ENCODE data around the gene FRMD5. TPM values are rescaled to one million over a fixed set of nuclear protein-coding genes. Genes with fewer than 3 reads are reported as not detected.

The FRMD5 gene
- total RNA-seq, 2 experiments from 2014 or later = not detected

DNA sequence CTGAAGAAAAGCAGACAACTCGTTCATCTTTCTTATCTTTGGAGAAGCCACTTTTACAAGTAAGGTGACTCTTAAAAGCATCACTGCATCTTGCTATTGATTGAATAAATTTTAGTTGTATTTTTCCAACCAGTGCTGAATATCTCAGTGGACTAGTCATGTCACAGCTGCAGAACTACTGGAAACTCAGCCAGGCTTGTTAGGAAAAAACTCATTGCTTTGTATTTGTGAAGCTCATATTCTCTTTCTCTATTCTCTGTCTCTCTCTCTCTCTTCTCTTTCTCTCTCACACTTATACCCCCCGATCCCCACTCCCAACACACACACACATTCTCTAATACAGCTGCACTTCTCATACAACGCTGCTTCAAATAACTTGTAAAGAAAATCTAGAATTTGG lies 264.0 kb downstream of the FRMD5 start:
- H3K4me1 Mint-ChIP-seq = no peaks in the 10 kb centered on the region
- no peak overlapping the region for H3K4me3 Mint-ChIP-seq
- peaks cover 7% of the 10 kb centered on the region for H3K27me3 Mint-ChIP-seq
- ChIA-PET CTCF (no interaction called here), POLR2A (no interaction called here)
- no peak overlapping the region for H3K27ac Mint-ChIP-seq
- H3K9me3 Mint-ChIP-seq = no peaks in the 10 kb centered on the region
- DNase-seq = no peak
- H3K36me3 Mint-ChIP-seq (ENCODE audit: low read depth) = no peaks in the 10 kb centered on the region

DNA sequence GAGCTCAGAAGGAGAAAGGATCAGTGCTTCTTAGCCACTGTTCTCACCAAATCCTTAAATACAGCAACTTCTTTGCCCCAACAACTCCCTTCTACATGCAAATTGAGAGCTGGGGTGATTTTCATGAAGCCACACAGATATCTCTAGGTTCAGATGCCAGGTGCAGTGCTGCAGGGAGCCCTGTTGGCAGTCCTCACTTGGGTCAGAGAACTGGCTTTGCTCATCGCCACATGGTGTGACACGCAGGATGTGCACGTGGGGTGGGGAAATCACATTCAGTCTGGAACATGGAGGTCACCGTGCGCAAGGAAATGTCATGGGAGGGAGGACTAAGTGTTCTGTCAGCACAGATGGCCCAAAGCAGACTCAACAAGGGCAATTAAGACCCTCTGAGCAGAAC lies 264.5 kb downstream of the FRMD5 start:
- Mint-ChIP-seq H3K36me3 (ENCODE audit: low read depth) (no peaks in the 10 kb centered on the region), H3K9me3 (no peaks in the 10 kb centered on the region), H3K27ac (no peak overlapping the region), H3K4me3 (no peak overlapping the region), H3K4me1 (no peaks in the 10 kb centered on the region), H3K27me3 (peaks cover 7% of the 10 kb centered on the region)
- CTCF ChIA-PET = no interaction called here
- POLR2A ChIA-PET = no interaction called here
- no peak for DNase-seq

DNA sequence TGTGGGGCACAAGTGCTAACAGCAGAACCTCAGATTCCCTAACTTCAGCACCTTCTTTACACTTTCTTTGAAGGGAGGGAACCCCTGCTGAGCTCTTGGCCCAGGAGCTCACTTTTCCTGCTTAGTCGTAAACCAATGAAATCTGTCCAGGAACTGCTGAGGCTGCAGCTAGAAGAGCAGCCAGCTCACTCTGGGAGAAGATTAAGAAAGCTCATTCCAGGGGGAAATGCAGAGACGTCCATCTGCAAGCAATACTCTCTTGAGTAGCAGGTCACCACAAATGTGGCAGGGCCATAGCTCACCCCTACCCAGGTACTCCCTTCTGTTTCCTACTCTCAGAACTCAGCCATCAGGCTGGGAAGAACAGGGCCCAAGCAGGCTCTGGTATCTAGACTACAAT lies 265.0 kb downstream of the FRMD5 start:
- ChIA-PET CTCF (no interaction called here), POLR2A (no interaction called here)
- peaks cover 7% of the 10 kb centered on the region for H3K27me3 Mint-ChIP-seq
- no peak overlapping the region for H3K4me3 Mint-ChIP-seq
- H3K9me3 Mint-ChIP-seq = no peaks in the 10 kb centered on the region
- no peak for DNase-seq
- H3K4me1 Mint-ChIP-seq = no peaks in the 10 kb centered on the region
- H3K27ac Mint-ChIP-seq = no peak overlapping the region
- no peaks in the 10 kb centered on the region for H3K36me3 Mint-ChIP-seq (ENCODE audit: low read depth)

DNA sequence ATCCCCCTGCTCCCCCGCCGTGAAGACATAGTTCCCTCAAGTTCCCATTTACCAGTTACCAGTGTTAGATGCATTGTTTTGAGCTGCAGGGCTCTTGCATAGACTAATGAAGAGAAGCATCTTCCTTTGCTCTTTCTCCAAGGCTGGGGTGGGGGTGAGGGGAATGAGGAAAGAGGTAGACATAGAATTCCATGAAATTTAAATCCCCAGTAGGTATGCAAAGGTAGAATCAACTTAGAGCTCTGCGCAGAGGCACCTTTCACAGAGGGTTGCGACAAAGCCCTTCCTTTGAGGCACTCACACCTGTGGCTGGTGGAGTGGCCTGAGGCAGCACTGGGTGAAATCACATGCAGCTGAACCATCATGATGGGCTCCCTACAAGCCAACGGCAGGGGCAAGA lies 266.9 kb downstream of the FRMD5 start:
- Mint-ChIP-seq H3K27me3 (peaks cover 4% of the 10 kb centered on the region), H3K27ac (no peak overlapping the region), H3K4me3 (no peak overlapping the region), H3K36me3 (ENCODE audit: low read depth) (no peaks in the 10 kb centered on the region), H3K4me1 (no peaks in the 10 kb centered on the region), H3K9me3 (no peaks in the 10 kb centered on the region)
- ChIA-PET CTCF (interaction anchor here (0.6 kb wide), 1 partner anchor 99 kb away, joined by 4 read pairs; no protein-coding TSS in a partner anchor), POLR2A (no interaction called here)
- DNase-seq = no peak

DNA sequence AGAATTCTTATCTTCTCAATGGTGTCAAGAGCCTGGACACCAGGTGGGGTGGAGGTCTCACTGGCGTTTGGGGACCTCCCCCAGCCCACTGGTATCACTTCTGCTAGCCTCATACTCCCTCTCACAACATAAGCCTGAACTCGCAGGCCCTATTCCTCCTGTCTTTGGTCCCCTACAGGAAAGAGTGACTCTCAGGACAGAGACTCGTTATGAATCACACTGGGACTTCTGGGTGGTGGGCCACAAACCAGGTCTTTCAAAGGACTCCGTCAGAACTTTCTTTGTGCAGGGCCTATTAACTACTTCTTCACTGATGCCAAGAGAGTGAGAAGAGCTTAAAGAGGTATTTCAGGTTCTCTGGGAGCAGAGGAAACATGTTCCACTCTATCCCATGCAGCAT lies 267.9 kb downstream of the FRMD5 start:
- CTCF ChIA-PET = no interaction called here

DNA sequence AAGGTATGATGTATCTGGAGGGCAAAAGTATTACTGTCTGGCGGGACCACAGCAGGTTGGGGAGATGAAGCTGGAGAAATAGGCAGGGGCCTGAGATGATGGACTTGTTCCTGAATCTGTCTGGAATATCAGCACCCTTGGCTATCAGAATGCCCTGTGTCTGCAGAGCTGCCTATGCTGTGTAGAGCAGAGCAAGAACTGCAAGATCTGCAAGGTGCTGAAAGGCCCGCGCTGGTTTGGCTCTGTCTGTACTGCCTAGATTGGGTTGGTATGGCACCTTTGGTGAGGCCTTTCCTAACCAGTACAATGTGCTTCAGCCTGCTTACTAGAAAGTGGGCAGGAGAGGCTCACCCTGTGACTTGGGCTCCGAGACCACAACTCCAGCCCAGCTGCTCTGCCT lies 271.5 kb downstream of the FRMD5 start:
- POLR2A ChIA-PET = no interaction called here
- no peak for DNase-seq
- H3K4me3 Mint-ChIP-seq = no peak overlapping the region
- H3K9me3 Mint-ChIP-seq = no peaks in the 10 kb centered on the region
- no peak overlapping the region for H3K27ac Mint-ChIP-seq
- no peaks in the 10 kb centered on the region for H3K4me1 Mint-ChIP-seq
- CTCF ChIA-PET = no interaction called here
- peaks cover under 1% of the 10 kb centered on the region for H3K27me3 Mint-ChIP-seq
- H3K36me3 Mint-ChIP-seq (ENCODE audit: low read depth) = no peaks in the 10 kb centered on the region

More for the DNA sequence above, 267.9 kb downstream of the FRMD5 start:
- peaks cover 4% of the 10 kb centered on the region for H3K27me3 Mint-ChIP-seq
- H3K36me3 Mint-ChIP-seq (ENCODE audit: low read depth) = no peaks in the 10 kb centered on the region
- DNase-seq = no peak
- no peaks in the 10 kb centered on the region for H3K4me1 Mint-ChIP-seq
- H3K27ac Mint-ChIP-seq = no peak overlapping the region
- no peak overlapping the region for H3K4me3 Mint-ChIP-seq
- no peaks in the 10 kb centered on the region for H3K9me3 Mint-ChIP-seq
- POLR2A ChIA-PET = no interaction called here

DNA sequence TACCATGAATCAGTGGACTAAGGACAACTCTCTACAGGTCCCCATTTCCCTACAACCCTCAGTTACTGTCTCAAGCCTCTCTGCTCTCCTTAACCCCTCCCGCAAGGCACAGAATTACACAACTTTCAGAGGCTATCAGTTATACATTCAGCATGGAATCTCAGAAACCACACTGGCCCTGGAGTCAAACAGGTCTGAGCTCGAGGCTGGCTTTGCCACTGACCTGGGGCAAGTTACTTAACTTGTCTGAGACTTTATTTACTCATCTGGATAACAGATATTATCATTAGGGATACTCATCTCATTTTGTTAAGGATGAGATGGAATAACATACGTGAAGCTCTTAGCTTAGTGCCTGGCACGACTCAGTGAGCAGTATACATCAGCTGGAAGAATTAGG lies 273.1 kb downstream of the FRMD5 start:
- Mint-ChIP-seq H3K4me3 (no peak overlapping the region), H3K9me3 (no peaks in the 10 kb centered on the region), H3K27me3 (no peaks in the 10 kb centered on the region), H3K27ac (no peak overlapping the region), H3K4me1 (no peaks in the 10 kb centered on the region), H3K36me3 (ENCODE audit: low read depth) (no peaks in the 10 kb centered on the region)
- DNase-seq = no peak
- CTCF ChIA-PET = no interaction called here
- POLR2A ChIA-PET = no interaction called here

DNA sequence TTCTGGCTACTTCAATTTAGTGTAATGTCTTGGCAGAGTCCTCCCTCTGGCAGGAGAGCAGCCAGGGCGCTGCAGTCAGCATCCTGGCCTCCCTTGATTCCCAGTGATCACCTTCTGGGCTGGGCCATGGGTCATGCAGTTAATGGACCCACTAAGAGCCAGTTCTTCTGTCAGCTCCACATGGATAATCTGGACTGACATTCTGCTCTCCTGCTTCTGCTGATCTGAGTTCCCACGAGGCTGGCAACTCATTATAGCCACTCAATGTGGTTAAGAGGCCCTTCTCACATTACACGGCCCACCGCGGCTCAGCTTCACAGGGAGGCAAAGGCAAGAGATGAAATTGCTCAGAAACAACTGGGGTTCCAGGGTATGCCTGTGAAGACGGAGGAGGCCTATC lies 274.3 kb downstream of the FRMD5 start:
- Mint-ChIP-seq H3K4me3 (no peak overlapping the region), H3K4me1 (no peaks in the 10 kb centered on the region), H3K36me3 (ENCODE audit: low read depth) (no peaks in the 10 kb centered on the region), H3K27ac (no peak overlapping the region), H3K9me3 (no peaks in the 10 kb centered on the region), H3K27me3 (no peaks in the 10 kb centered on the region)
- POLR2A ChIA-PET = no interaction called here
- CTCF ChIA-PET = no interaction called here
- DNase-seq = no peak

DNA sequence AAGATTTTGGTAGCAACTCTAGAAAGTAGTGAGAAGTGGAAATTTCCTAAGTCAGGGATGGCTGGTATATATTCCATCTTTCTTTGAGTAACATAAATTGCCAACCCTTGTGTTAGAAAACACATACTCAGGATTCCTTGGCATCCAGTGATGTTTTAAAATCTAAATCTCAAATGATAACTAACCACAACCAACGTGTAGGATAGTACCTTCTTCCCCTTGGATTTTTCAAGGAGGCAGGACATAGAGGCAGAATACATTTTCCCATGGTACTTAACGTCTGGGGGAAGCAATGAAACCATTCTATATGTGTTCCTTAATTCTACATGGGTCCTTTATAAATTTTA lies 274.8 kb downstream of the FRMD5 start:
- no peak for DNase-seq
- Mint-ChIP-seq H3K4me1 (no peaks in the 10 kb centered on the region), H3K4me3 (no peak overlapping the region), H3K27ac (no peak overlapping the region), H3K27me3 (no peaks in the 10 kb centered on the region), H3K9me3 (no peaks in the 10 kb centered on the region), H3K36me3 (ENCODE audit: low read depth) (no peaks in the 10 kb centered on the region)
- ChIA-PET POLR2A (no interaction called here), CTCF (no interaction called here)

DNA sequence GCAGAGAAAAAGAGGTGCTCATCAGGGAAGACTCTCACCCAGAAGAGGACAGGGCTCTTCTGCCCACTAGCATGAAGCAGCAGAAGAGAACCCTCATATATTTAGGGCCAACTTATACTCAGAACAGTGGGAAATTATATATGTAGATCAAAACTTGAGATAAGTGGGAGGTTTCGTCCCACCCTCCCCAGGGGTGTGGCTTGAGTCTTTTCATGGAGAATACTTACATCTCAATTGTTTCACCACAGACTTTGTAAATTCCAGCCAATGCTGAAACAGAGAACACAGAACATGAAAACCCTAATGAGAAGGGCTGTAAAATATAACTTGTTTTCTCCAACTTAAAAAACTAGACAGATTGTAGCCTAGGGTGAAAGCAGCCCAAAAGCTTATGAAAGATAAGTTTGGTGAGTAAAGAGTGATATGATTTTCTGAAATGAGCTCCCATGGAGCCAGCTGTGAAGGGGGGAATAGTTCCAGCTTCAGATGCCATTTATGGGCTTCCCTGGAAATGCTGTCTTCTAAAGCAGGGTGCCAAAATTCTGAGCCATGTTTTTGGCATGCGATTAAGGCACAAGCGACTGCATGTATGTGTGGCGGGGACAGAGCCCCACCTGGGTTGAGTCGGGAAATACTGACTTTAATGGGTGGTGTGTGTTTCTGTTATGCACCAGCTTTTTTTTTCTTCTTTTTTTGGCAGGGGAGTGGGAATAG lies 275.4 kb downstream of the FRMD5 start:
- Mint-ChIP-seq H3K4me3 (no peak overlapping the region), H3K9me3 (no peaks in the 10 kb centered on the region), H3K36me3 (ENCODE audit: low read depth) (no peaks in the 10 kb centered on the region), H3K4me1 (no peaks in the 10 kb centered on the region), H3K27ac (no peak overlapping the region), H3K27me3 (no peaks in the 10 kb centered on the region)
- no peak for DNase-seq
- CTCF ChIA-PET = no interaction called here
- POLR2A ChIA-PET = no interaction called here

DNA sequence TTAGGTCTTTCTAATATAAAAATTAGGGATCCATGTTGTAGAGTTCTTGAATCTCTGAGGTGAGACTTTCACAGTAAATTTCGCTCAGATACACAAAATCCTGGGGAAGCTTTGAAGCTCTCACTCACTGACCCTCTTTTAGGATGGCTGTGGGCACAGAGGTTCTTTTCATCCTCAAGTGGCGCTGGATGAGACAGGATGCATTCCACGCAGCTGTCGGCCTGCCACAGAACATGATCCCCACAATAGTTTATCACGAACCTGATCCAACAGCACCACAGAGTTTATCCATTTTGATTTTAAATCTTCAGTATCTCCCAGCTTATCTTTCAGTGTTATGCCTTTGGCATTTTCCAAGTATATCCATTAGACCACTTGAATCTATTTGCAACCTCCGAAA lies 276.4 kb downstream of the FRMD5 start:
- DNase-seq = no peak
- Mint-ChIP-seq H3K4me3 (no peak overlapping the region), H3K4me1 (no peaks in the 10 kb centered on the region), H3K36me3 (ENCODE audit: low read depth) (no peaks in the 10 kb centered on the region), H3K9me3 (no peaks in the 10 kb centered on the region), H3K27me3 (no peaks in the 10 kb centered on the region), H3K27ac (no peak overlapping the region)
- CTCF ChIA-PET = no interaction called here
- POLR2A ChIA-PET = no interaction called here

DNA sequence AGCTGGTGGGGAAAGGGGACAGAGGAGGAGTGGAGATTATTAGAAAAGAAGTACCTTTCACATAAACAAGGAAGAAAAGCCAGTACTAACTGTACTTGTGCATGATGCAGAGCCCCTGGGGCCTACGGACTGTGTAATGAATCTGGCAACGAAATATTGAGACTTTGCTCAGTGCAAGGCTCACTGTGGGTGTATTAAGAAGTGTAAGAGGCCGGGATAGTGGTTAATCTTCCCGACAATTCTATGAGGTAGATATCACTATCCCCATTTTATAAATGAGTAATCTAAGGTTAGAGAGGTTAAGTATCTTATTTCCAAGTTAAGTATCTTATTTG lies 278.8 kb downstream of the FRMD5 start:
- CTCF ChIA-PET = no interaction called here
- Mint-ChIP-seq H3K4me3 (no peak overlapping the region), H3K9me3 (no peaks in the 10 kb centered on the region), H3K27ac (no peak overlapping the region), H3K36me3 (ENCODE audit: low read depth) (no peaks in the 10 kb centered on the region), H3K27me3 (no peaks in the 10 kb centered on the region), H3K4me1 (no peaks in the 10 kb centered on the region)
- no peak for DNase-seq
- POLR2A ChIA-PET = no interaction called here

DNA sequence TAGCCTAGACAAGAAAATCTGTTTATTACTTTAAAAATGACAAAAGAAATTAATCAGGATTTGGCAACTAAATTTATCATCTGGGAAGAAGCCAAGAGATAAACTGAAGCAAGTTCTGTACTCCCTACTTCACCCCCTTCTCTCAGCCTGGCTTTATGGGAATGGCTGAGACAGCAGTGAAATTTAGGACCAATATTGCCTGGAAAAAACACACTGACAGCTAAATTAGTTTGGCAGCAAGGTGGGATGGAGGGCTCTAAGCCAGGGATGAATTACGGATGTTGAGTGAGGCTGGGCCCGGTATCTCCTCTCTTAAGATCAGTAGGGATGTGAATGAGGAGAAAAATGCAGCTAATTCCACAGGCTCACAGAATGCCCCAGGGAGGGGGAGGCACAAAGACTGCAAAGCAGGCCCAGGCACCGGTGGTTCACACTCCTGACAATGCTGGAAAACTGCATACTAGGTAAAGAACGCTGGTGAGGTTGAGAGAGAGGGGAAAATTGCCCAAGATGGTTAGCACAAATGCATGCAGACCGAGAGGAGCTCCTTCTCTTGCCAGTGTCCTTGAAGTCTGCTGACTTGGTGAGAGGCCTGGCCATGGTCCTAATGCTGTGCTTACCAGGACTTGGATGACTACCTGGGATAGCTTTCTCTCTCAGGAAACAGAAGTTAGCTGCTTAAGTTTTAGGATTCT lies 279.3 kb downstream of the FRMD5 start:
- CTCF ChIA-PET = no interaction called here
- no peak overlapping the region for H3K27ac Mint-ChIP-seq
- H3K4me3 Mint-ChIP-seq = no peak overlapping the region
- H3K9me3 Mint-ChIP-seq = no peaks in the 10 kb centered on the region
- DNase-seq = no peak
- H3K36me3 Mint-ChIP-seq (ENCODE audit: low read depth) = no peaks in the 10 kb centered on the region
- H3K4me1 Mint-ChIP-seq = no peaks in the 10 kb centered on the region
- no peaks in the 10 kb centered on the region for H3K27me3 Mint-ChIP-seq
- POLR2A ChIA-PET = no interaction called here

DNA sequence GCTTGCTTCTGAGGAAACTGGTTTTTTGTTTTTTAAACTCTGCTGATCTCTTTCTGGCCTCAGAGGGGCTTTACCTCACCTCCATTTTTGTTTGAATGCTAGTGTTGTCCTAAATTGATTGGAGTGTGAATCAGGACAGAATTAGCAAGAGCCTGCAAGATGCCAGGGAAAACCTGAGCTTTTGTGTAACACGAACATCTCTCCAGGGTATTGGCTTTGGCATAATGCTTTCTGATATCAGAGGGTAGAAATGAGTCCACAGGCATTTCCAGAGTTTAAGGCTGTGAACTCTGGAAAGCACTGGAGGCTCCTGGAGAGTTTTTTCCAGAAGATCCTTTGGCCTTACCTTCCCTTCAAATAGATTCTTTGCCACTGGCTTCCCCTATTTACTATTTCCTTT lies 281.1 kb downstream of the FRMD5 start:
- ChIA-PET CTCF (interaction anchor here (1.4 kb wide), 1 partner anchor 9 kb away, joined by 5 read pairs; no protein-coding TSS in a partner anchor), POLR2A (no interaction called here)
- no peak overlapping the region for H3K4me3 Mint-ChIP-seq
- H3K36me3 Mint-ChIP-seq (ENCODE audit: low read depth) = no peaks in the 10 kb centered on the region
- no peak for DNase-seq
- no peaks in the 10 kb centered on the region for H3K9me3 Mint-ChIP-seq
- no peaks in the 10 kb centered on the region for H3K27me3 Mint-ChIP-seq
- H3K27ac Mint-ChIP-seq = no peak overlapping the region
- no peaks in the 10 kb centered on the region for H3K4me1 Mint-ChIP-seq

Measured in activated CD4-positive, alpha-beta memory T cell treated with anti-CD3 and anti-CD28 coated beads, Interleukin-2, amount 10 ng/mL, durations not matched to agents 7 days and 5 days (primary cell).